ENCODE measurements around the gene KCNQ1. TPM values are rescaled to one million over a fixed set of nuclear protein-coding genes. Genes with fewer than 3 reads are reported as not detected.

The KCNQ1 gene
- total and polyA plus RNA-seq, 2 of the 13 experiments (the other 11 are each of a cell fraction or from before 2014, with no cell fraction given) = 0.02 to 0.08 TPM

DNA sequence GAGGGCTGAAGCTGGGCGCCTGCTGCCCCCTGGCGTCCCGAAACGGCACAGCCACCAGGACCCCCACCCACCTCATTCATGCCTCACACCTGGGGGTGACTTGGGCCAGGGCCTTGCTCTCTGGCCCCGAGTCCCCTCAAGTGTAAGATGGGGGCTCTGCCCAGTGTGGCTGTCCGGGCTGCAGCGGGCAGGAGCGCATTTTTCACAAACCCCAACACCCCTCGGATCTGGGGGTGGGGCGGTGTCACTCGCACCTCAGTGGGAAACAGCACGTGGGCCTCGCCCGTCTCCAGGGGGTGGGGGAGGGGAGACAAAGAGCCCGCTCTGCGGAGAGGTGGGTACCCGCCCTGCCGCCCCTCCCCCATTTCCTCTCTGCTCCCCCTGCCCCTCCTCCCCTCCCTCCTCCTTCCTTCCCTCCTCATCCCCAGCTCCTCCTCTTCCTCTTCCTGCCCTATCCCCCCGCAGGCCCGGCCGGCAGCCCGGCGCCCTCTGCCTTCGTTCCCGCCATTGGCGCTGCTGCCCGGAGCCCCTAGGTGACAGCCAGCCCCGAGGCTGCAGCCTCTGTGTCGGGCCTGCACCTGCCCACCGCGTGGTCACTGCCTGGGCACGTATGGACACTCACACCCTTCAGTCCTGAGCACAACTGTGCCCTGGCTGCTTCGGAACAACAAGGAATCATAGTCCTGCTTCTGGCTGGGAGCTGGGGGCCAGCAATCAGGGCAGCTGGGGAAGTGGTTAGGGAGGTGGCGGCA lies 447.6 kb downstream of the KCNQ1 start:
- peaks cover 3 to 18% of the 10 kb centered on the region in 2 experiments; a peak in 4 of 5 replicates for H3K27me3 ChIP-seq (ENCODE audit: control insufficient read depth in 1 of 2, insufficient read depth in 2 of 2, low read length in 2 of 2)
- intact Hi-C loops (cut with micrococcal nuclease; ENCODE audit: unreplicated experiment) = loop anchor here (2.0 kb wide), 1 partner anchor 464 kb away; no protein-coding TSS in a partner anchor
- H3K27ac ChIP-seq (ENCODE audit: extremely low read length, insufficient read depth, low read length) = no peak overlapping the region
- peak overlapping the region in 1 of 3 experiments; percentile 11; a peak in 2 of 6 replicates for H3K4me3 ChIP-seq (replicated peaks in 1 of 3; ENCODE audit: insufficient read depth in 1 of 3, low read depth in 2 of 3, low read length in 3 of 3)
- no peak overlapping the region for H2AFZ ChIP-seq (ENCODE audit: low read length)
- POLR2A ChIA-PET = interaction anchor here (1.0 to 2.2 kb wide), 8 partner anchors 10 to 359 kb away, joined by 3 to 9 read pairs (median 4); partner anchors contain the start of gene KCNQ1OT1
- CTCF ChIA-PET (ENCODE audit: low intra/inter-chr PET ratio, low total read pairs) = interaction anchor here (1.0 to 8.6 kb wide), 3 partner anchors 38 to 360 kb away, joined by 3 to 148 read pairs (median 11); no protein-coding TSS in a partner anchor
- DNase-seq (ENCODE audit: low spot score) (no peak), ATAC-seq (peak; percentile 67), FAIRE-seq (no peak)
- in situ Hi-C loops (cut with HindIII; ENCODE audit: extremely low pct_ligation_motif_present, low pct_unique_long_range_greater_than_20kb) = no loop called here
- H3K4me1 ChIP-seq (ENCODE audit: insufficient read depth, low read length) = peaks cover 39% of the 10 kb centered on the region
- H3K36me3 ChIP-seq (replicated peaks in 1 of 2; ENCODE audit: control insufficient read depth in 1 of 2, insufficient read depth in 2 of 2, low read length in 2 of 2) = no peaks in the 10 kb centered on the region
- BruUV-seq (replicated peaks) = no TSS peak
- H3K9ac ChIP-seq (ENCODE audit: insufficient read depth, low read depth, low read length) = no peak overlapping the region
- no peaks in the 10 kb centered on the region for H4K20me1 ChIP-seq (ENCODE audit: insufficient read depth, low read length)
- H3K79me2 ChIP-seq (ENCODE audit: insufficient read depth, low read length) = no peaks in the 10 kb centered on the region
- WGBS (ENCODE audit: low lambda C conversion rate) = 24% methylated on average over 22 of the region's 34 CpGs
- H3K9me3 ChIP-seq (ENCODE audit: low read length) = no peaks in the 10 kb centered on the region
- peak overlapping the region; percentile 41 for H3K4me2 ChIP-seq (ENCODE audit: low read depth, low read length)
- TF ChIP-seq, protein P1, sequence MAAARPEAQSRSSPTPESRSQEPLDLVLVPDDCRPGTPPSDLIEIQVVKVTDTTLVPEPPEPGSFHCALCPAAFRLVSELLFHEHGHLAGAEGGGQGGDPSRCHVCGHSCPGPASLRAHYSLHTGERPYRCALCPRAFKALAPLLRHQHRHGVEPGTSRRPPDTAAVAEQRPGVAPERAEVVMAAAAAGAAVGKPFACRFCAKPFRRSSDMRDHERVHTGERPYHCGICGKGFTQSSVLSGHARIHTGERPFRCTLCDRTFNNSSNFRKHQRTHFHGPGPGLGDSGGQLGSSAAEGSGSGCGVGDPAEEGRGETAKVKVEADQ (CRISPR knock-in tag; IDR thresholded peaks at IDR 0.05; ENCODE audit: borderline replicate concordance) = peak; percentile 62; the same call in 1 of the 2 replicates
- TF ChIP-seq, protein P2, sequence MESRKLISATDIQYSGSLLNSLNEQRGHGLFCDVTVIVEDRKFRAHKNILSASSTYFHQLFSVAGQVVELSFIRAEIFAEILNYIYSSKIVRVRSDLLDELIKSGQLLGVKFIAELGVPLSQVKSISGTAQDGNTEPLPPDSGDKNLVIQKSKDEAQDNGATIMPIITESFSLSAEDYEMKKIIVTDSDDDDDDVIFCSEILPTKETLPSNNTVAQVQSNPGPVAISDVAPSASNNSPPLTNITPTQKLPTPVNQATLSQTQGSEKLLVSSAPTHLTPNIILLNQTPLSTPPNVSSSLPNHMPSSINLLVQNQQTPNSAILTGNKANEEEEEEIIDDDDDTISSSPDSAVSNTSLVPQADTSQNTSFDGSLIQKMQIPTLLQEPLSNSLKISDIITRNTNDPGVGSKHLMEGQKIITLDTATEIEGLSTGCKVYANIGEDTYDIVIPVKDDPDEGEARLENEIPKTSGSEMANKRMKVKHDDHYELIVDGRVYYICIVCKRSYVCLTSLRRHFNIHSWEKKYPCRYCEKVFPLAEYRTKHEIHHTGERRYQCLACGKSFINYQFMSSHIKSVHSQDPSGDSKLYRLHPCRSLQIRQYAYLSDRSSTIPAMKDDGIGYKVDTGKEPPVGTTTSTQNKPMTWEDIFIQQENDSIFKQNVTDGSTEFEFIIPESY (CRISPR knock-in tag; IDR thresholded peaks at IDR 0.05) = peak; percentile 71
- no peak for TF ChIP-seq FOXA1 (IDR thresholded peaks at IDR 0.05)
- no peak for TF ChIP-seq FOXA1 (CRISPR knock-in tag; IDR thresholded peaks at IDR 0.05)
- 0 out of 2 replicates have a peak, but pooled peaks have one; percentile 31 for TF ChIP-seq BORCS8-MEF2B (CRISPR knock-in tag; IDR thresholded peaks at IDR 0.05)
- TF ChIP-seq GABPB1 (CRISPR knock-in tag; IDR thresholded peaks at IDR 0.05) = peak; percentile 81
- TF ChIP-seq TBP (CRISPR knock-in tag; IDR thresholded peaks at IDR 0.05) = 0 out of 2 replicates have a peak, but pooled peaks have one; percentile 6
- TF ChIP-seq KDM3A (CRISPR knock-in tag; IDR thresholded peaks at IDR 0.05; ENCODE audit: low read depth) = peak; percentile 74; the same call in 1 of the 2 replicates
- 0 out of 2 replicates have a peak, but pooled peaks have one; percentile 38 for TF ChIP-seq ZNF552 (CRISPR knock-in tag; IDR thresholded peaks at IDR 0.05; ENCODE audit: borderline replicate concordance)
- TF ChIP-seq, protein P3, sequence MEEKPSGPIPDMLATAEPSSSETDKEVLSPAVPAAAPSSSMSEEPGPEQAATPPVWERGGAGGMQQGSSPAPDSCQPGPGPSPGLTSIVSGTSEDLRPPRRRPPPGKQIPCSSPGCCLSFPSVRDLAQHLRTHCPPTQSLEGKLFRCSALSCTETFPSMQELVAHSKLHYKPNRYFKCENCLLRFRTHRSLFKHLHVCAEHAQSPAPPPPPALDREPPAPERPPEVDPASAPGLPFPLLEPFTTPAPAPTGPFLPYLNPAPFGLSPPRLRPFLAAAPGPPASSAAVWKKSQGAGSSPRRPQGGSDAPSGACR (CRISPR knock-in tag; IDR thresholded peaks at IDR 0.05) = no peak
- no peak for TF ChIP-seq HDAC6 (IDR thresholded peaks at IDR 0.05; ENCODE audit: low read depth, low read length)
- TF ChIP-seq, protein P4, sequence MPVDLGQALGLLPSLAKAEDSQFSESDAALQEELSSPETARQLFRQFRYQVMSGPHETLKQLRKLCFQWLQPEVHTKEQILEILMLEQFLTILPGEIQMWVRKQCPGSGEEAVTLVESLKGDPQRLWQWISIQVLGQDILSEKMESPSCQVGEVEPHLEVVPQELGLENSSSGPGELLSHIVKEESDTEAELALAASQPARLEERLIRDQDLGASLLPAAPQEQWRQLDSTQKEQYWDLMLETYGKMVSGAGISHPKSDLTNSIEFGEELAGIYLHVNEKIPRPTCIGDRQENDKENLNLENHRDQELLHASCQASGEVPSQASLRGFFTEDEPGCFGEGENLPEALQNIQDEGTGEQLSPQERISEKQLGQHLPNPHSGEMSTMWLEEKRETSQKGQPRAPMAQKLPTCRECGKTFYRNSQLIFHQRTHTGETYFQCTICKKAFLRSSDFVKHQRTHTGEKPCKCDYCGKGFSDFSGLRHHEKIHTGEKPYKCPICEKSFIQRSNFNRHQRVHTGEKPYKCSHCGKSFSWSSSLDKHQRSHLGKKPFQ (CRISPR knock-in tag; IDR thresholded peaks at IDR 0.05; ENCODE audit: insufficient replicate concordance) = peak; percentile 31
- TF ChIP-seq ERF (CRISPR knock-in tag; IDR thresholded peaks at IDR 0.05) = 0 out of 2 replicates have a peak, but pooled peaks have one; percentile 51
- TF ChIP-seq, protein P5, sequence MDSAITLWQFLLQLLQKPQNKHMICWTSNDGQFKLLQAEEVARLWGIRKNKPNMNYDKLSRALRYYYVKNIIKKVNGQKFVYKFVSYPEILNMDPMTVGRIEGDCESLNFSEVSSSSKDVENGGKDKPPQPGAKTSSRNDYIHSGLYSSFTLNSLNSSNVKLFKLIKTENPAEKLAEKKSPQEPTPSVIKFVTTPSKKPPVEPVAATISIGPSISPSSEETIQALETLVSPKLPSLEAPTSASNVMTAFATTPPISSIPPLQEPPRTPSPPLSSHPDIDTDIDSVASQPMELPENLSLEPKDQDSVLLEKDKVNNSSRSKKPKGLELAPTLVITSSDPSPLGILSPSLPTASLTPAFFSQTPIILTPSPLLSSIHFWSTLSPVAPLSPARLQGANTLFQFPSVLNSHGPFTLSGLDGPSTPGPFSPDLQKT (CRISPR knock-in tag; IDR thresholded peaks at IDR 0.05; ENCODE audit: borderline replicate concordance) = no peak
- peak; percentile 87 for TF ChIP-seq HNRNPK (IDR thresholded peaks at IDR 0.05; ENCODE audit: low read depth, low read length, poor library complexity, severe bottlenecking)
- TF ChIP-seq ASH2L (IDR thresholded peaks at IDR 0.05; ENCODE audit: insufficient read length, low read depth, low read length) = peak; percentile 14
- peak; percentile 48 for TF ChIP-seq FOSL2 (CRISPR knock-in tag; IDR thresholded peaks at IDR 0.05)

Measured in HepG2 (cell line).